ENCODE measurements around the gene TGFB3.

TGFB3 gene

GRCh38 chr14:76007379-76007778 is 25.6 kb upstream of the TGFB3 start:
- TF ChIP-seq, protein P1, sequence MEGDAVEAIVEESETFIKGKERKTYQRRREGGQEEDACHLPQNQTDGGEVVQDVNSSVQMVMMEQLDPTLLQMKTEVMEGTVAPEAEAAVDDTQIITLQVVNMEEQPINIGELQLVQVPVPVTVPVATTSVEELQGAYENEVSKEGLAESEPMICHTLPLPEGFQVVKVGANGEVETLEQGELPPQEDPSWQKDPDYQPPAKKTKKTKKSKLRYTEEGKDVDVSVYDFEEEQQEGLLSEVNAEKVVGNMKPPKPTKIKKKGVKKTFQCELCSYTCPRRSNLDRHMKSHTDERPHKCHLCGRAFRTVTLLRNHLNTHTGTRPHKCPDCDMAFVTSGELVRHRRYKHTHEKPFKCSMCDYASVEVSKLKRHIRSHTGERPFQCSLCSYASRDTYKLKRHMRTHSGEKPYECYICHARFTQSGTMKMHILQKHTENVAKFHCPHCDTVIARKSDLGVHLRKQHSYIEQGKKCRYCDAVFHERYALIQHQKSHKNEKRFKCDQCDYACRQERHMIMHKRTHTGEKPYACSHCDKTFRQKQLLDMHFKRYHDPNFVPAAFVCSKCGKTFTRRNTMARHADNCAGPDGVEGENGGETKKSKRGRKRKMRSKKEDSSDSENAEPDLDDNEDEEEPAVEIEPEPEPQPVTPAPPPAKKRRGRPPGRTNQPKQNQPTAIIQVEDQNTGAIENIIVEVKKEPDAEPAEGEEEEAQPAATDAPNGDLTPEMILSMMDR (IDR thresholded peaks at IDR 0.05; ENCODE audit: low read depth, low read length): no peak
- Histone ChIP-seq H3K27me3 (ENCODE audit: insufficient read depth, low read depth, severe bottlenecking) (no peaks in the 10 kb centered on the region), H3K4me3 (ENCODE audit: low read depth, low read length) (no peak overlapping the region), H3K9me3 (ENCODE audit: severe bottlenecking) (peaks cover 2% of the 10 kb centered on the region), H3K27ac (no peak overlapping the region), H3K36me3 (no peaks in the 10 kb centered on the region; the same call in 1 of the 2 replicates)
- no peak for DNase-seq

DNA sequence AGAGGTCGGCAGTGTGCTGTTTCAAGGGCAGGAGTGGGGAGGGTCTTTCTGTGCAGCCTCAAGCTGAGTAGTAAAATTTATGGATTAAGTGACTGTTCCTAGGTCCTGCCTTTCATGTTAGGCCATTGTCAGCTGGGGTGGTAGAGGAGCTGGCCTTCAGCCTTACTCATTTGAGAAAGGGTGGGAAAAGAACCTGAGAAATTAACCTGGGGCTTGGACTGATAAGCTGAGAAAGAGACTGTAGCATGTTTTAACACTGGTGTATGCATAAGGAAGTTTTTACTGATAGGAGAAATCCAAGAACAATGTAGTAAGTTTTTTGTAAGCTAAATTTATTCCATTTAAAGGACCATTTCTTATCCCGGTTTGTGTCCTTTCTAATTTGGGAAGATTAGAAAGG is 24.5 kb upstream of the TGFB3 start:
- Histone ChIP-seq H3K4me3 (ENCODE audit: low read depth, low read length) (no peak overlapping the region), H3K9me3 (ENCODE audit: severe bottlenecking) (peaks cover 2% of the 10 kb centered on the region), H3K27me3 (ENCODE audit: insufficient read depth, low read depth, severe bottlenecking) (no peaks in the 10 kb centered on the region), H3K27ac (no peak overlapping the region), H3K36me3 (no peaks in the 10 kb centered on the region; the same call in 1 of the 2 replicates)
- TF ChIP-seq, protein P1 (IDR thresholded peaks at IDR 0.05; ENCODE audit: low read depth, low read length): no peak
- DNase-seq: no peak

- H3K4me3 ChIP-seq (ENCODE audit: low read depth, low read length): no peak overlapping the region
- no peak for DNase-seq
- peaks cover 2% of the 10 kb centered on the region for H3K9me3 ChIP-seq (ENCODE audit: severe bottlenecking)
- peaks cover 5% of the 10 kb centered on the region; the same call in 1 of the 2 replicates for H3K36me3 ChIP-seq
- no peak overlapping the region for H3K27ac ChIP-seq
- H3K27me3 ChIP-seq (ENCODE audit: insufficient read depth, low read depth, severe bottlenecking): no peaks in the 10 kb centered on the region
- TF ChIP-seq, protein P1 (IDR thresholded peaks at IDR 0.05; ENCODE audit: low read depth, low read length): no peak
Observed at GRCh38 chr14:76002383-76002782, 20.6 kb upstream of the TGFB3 start.

GRCh38 chr14:75999511-76000190 is 17.9 kb upstream of the TGFB3 start:
- TF ChIP-seq, protein P1 (IDR thresholded peaks at IDR 0.05; ENCODE audit: low read depth, low read length): no peak
- Histone ChIP-seq H3K27me3 (ENCODE audit: insufficient read depth, low read depth, severe bottlenecking) (no peaks in the 10 kb centered on the region), H3K4me3 (ENCODE audit: low read depth, low read length) (no peak overlapping the region), H3K36me3 (peaks cover 8% of the 10 kb centered on the region; the same call in 1 of the 2 replicates), H3K9me3 (ENCODE audit: severe bottlenecking) (no peaks in the 10 kb centered on the region), H3K27ac (no peak overlapping the region)
- no peak for DNase-seq

GRCh38 chr14:75996488-75996887 is 14.7 kb upstream of the TGFB3 start:
- H3K4me3 ChIP-seq (ENCODE audit: low read depth, low read length): no peak overlapping the region
- peaks cover 11% of the 10 kb centered on the region; the same call in 1 of the 2 replicates for H3K36me3 ChIP-seq
- H3K27me3 ChIP-seq (ENCODE audit: insufficient read depth, low read depth, severe bottlenecking): no peaks in the 10 kb centered on the region
- DNase-seq: no peak
- TF ChIP-seq, protein P1 (IDR thresholded peaks at IDR 0.05; ENCODE audit: low read depth, low read length): no peak
- no peaks in the 10 kb centered on the region for H3K9me3 ChIP-seq (ENCODE audit: severe bottlenecking)
- H3K27ac ChIP-seq: no peak overlapping the region

Data from WERI-Rb-1 (cell line).